GM18505 (cell line): ENCODE results near the gene RUSC1.

Experiments used
- ATAC-seq: cut with Tn5 transposase; IDR thresholded peaks from one replicate; pipeline ENCODE4 v1.9.1; 2021; ENCODE audit not compliant: unreplicated experiment
- POLR2A ChIP-seq: IDR thresholded peaks from 4 replicates; pipeline ENCODE4 v1.6.1; 2011; ENCODE audit warnings: borderline replicate concordance; ENCODE audit not compliant: insufficient read depth, insufficient read length; ENCODE audit errors: extremely low read depth

RUSC1 gene

GRCh38 chr1:155320661-155321617, at the start of gene RUSC1:
RUSC1 (plus strand) TSS chr1:155320894; CDS start chr1:155321774, 880 bp downstream.
- TF ChIP-seq POLR2A = peak; percentile 38
- ATAC-seq = no peak

GRCh38 chr1:155272466-155273342, 48.0 kb upstream of the RUSC1 start:
- no peak for TF ChIP-seq POLR2A

GRCh38 chr1:155273343-155274245, 47.1 kb upstream of the RUSC1 start, which contains the start of gene CLK2:
CLK2 (minus strand) TSS chr1:155273504; CDS start chr1:155270977, 2,527 bp downstream.
- TF ChIP-seq POLR2A = peak; percentile 91
- ATAC-seq = peak; percentile 75

More at GRCh38 chr1:155272466-155273342, 48.0 kb upstream of the RUSC1 start:
- ATAC-seq = peak; percentile 32

- TF ChIP-seq POLR2A = no peak
- ATAC-seq = peak; percentile 60
These were observed 43.4 kb upstream of the RUSC1 start, which contains the start of gene HCN3 for GRCh38 chr1:155277070-155277901. HCN3 (plus strand) TSS chr1:155277463; CDS start chr1:155277591, 128 bp downstream.

- TF ChIP-seq POLR2A = no peak
- ATAC-seq = no peak
These were observed 42.6 kb upstream of the RUSC1 start for GRCh38 chr1:155277902-155278688.

GRCh38 chr1:155278689-155279160, 42.0 kb upstream of the RUSC1 start:
- TF ChIP-seq POLR2A = no peak
- ATAC-seq = no peak

- ATAC-seq = no peak
These were observed 41.4 kb upstream of the RUSC1 start for GRCh38 chr1:155279268-155279667.

GRCh38 chr1:155282488-155283091, 38.1 kb upstream of the RUSC1 start:
- no peak for ATAC-seq
- no peak for TF ChIP-seq POLR2A

More at GRCh38 chr1:155279268-155279667, 41.4 kb upstream of the RUSC1 start:
- TF ChIP-seq POLR2A = no peak

- no peak for TF ChIP-seq POLR2A
- no peak for ATAC-seq
These were observed 36.2 kb upstream of the RUSC1 start for GRCh38 chr1:155284476-155284875.

- TF ChIP-seq POLR2A = no peak
- no peak for ATAC-seq
These were observed 35.6 kb upstream of the RUSC1 start for GRCh38 chr1:155285063-155285462.
